Measurements from ENCODE around the gene SMTNL2.

SMTNL2 gene

DNA sequence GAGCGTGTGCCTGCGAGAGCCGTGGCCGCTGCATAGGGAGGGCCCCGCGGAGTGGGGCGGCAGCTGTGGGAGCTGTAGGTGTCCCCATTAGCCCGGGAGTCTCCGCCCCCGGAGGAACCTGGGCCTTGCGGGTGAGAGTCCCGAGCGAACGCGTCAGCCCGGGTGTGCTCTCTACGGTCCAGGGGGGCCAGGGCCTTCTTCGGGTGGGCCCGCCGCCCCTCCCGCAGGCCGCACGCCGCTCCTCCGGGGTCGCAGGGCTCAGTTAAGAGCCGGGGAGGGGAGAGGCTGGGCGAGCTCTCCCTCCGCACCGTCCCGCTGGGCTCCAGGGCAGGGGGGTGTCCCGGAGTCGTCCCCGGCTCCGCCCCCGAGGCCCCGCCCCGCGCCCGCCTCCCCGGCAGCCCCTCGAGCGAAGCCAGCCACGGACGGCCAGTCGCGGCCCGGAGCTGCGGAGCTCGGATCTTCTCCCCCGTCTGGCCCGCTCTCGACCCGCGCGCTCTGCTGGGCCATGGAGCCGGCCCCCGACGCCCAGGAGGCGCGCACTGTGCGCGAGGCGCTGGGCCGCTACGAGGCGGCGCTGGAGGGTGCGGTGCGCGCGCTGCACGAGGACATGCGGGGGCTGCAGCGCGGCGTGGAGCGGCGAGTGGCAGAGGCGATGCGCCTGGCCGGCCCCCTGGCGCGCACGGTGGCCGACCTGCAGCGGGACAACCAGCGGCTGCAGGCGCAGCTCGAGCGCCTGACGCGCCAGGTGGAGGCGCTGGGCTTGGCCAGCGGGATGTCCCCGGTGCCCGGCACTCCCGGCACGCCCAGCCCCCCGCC is at the start of gene SMTNL2:
Gene SMTNL2, plus strand, starts transcription at position 429 of the 816 bp plus-strand sequence. Its CDS starts 77 bp downstream, at position 506.
- no peak for DNase-seq

DNA sequence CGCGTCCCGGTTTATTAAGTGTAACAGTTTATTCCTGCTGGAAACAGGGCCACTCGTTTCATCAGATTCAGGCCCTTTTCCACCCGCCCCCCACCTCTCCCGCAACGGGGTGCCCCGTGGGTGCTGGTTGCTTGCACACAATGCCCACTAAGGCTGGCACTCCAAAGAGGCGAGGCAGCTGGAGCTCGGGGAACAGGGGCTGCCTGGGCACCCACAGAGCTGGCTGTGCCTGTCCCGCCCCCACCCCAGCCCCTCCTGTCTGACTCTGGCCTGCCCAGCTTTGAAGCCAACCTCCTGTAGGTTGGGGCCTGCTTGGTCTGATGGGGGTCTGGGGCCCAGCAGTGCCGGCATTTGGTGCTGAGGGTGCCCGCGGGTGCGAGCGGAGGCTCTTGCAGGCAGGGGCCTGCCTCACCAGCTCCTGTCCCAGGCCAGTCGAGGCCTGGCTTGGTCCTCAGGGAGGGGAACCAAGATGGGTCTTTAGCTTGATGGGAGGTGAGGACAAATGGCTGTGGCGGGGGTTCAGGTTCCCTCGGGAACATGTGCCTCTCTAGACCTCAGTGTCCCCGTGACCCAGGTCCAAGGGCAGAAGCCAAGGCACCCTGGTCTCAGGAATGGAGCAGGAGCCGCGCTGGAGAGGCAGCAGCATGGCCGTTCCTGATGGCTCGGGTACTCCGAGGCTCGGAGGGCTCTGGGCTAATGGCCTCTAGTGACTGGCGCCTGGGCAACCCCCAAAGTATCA is 49.2 kb upstream of the SMTNL2 start:
- DNase-seq = no peak

DNA sequence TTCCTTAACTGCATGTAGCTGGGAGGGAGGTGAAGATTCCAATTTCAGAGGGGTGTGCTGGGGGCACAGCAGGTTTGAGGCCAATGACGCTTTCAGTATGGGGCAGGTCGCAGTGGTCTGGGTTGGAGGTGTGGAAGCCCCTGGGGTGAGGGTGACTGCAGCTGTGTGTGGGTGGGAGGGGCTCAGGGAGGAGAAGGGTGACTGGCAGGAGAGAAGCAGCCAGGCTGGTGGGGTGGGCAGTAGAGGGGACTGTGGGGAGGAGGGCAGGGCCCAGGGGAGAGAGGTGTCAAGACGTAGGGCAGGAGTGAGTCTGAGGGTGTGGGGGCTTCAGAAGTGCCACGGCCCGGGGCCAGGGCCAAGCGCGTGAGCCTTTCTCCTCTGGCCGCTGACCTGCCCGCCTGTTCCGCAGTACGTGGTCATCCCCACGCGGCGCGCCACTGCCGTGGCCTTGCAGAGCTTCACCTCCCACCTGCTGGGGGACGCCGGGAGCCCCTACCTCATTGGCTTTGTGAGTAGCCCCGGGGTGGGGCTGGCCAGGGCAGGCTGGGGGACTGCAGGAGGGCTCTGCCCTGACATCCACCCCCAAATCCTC is 48.6 kb upstream of the SMTNL2 start:
- no peak for DNase-seq

DNA sequence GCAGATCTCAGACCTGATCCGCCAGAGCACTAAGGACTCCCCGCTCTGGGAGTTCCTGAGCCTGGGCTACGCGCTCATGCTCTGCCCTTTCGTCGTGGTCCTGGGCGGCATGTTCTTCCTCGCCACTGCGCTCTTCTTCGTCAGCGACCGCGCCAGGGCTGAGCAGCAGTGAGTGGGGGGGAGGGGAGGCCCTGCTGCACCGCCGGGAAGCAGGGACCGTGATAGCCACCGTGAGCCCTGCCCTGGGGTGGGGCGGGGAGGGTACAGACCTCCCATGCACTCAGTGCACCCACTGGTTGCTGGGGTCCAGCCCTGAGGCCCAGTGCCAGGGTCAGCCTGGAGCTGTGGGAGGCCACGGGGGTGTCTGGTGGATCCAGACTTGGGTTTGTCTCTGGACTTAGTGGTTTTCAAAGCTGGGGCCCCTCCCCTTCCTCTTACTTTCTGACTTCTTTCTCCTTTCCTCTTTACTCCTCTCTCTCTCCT is 48.0 kb upstream of the SMTNL2 start:
- DNase-seq = no peak

DNA sequence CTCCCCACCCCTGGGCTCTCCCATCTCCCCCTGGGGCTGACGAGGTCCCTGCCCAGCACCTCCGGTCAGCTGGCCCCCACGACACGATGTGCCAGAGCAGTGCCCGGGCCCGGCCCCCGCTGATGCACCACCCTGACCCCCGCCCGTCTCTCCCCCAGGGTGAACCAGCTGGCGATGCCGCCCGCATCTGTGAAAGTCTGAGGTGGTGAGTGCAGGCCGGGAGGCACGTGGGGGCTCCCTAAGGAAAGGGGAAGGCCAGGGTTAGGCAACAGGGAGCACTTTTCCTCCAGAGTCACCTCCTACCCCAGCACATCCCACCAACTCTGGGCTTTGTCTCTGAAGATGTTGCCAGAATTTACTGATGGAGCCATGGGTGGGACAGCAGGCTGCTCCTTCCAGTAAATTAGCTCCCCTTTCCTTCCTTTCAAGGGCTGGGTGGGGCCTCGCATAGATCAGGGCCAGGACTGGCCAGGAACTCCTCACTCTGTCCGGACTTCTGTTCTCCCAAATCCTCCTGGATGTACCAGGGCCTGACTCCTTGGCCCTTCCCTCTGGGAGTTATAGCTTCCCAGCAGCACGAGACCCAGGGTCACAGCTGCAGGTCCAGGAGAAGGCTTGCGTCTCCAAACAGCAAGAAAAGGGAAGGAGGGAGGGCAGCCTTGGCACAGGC is 47.5 kb upstream of the SMTNL2 start:
- DNase-seq = peak; percentile 42 to 49

DNA sequence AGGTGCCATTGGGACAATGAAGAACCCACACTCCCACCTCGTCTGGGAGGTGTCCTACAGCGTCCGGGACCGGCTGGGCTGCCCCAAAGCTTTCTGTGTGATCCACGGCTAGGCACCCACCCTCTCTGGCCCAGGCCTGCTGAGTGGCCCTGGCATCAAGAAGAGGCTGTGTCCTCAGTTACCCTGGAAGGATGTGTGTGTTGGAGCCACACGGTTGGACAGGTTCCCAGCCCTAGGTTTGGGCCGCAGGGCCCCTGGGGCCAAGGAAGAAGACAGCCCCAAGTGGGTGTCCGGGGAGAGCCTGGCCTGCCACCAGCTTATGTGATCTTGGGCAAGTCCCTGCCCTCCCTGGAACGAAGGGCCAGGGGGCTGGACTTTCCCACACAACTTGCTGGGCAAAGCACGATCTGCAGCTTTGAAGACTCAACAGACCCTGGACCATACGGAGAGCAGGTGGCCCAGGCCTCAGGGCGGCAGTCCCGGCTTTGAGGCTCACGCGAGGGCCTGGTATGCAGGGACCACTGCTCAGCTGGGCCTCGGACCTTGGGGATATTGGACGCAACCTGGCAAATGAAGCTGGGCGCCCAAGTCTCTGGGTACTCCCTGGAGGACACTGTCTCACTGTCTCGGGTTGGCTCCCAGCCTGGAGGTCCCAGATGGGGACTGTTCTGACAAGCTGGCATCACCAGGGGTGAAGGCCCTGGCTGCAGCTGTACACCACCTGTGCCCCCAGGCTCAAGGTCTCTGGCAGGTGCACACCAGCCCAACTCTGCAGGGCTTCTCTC is 46.7 kb upstream of the SMTNL2 start:
- DNase-seq = no peak

DNA sequence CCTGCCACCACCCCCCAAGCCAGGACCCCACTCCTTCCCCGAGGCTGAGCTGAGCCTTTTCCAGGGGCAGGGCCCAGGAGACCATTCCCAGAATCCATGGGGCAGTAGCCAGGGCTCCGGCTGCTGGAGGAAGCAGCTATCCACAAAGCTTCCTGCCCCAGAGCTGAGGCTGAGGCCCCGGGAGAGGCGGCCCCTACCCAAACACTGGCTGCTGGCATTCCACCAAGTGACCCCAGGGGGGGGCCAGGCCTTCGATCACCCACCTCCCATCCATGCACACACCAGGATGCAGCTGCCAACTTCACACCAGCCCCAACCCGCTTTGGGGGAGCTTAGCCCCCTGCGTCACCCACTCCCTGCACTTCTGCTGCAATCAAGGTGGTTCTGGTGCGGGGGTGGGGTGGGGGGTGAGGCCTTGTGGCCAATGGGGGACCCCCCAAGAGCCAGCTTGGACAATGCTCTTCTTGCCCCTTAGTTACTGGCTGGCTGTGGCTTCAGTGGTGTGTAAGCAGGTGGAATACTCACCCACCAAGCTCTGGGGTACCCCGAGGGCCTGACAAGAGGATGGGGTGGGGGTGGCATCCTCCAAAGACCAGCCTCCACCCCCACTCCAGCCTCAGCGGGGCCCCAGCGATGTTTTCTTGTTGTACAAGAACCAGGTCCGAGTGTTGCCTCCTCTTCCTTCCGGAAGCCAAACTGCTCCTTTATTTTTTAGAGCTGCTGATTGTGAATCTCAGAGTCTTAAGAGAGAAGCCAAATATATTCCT is 45.9 kb upstream of the SMTNL2 start:
- no peak for DNase-seq

DNA sequence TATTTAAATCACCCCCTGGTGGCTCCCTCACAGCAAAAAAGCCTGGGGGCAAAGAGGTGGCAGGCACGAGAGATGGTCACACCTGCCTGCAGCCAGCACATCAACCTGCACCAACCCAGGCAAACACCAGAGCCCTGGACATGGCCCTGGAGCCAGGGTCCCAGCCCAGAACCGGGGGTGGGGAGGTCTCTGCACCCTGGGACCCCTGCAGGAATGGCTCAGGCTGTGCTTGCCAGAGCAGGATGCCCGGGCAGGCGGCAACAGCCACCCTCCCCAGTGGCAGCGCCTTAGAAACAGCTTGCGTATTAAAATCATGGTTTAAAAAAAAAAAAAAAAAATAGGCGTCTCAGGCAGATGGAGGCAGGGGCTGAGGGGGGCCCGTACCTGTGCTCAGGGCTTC is 45.3 kb upstream of the SMTNL2 start:
- DNase-seq = no peak

DNA sequence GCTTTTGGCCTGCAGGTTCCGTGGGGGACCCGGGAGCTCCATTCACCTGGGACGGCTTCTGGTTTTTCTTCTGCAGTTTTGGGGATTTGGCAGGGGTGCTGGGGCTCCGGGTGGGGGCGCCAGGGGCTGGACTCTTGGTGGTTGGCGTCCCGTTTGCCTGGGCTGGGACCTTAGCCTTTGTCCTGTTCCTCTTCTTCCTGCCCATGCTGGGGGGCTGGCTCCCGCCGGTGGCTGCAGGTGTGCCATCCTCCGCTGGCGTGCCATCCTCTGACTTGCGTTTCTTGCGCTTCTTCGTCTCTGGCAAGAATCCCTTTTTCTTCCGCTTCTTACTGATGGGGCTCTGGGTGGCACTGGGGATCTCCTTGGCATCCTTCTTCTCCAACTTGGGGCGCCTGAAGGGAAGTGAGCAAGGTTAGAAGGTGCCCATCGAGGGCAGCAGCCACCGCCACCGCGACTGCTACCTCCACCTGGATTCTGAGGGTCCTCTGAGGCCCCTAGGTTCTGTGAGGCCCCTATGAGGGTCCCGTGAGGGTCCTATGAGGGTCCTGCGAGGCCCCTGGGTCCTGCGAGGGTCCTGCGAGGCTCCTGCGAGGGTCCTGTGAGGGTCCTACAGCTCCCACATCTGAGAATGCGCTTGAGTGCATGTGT is 44.6 kb upstream of the SMTNL2 start:
- DNase-seq = no peak

DNA sequence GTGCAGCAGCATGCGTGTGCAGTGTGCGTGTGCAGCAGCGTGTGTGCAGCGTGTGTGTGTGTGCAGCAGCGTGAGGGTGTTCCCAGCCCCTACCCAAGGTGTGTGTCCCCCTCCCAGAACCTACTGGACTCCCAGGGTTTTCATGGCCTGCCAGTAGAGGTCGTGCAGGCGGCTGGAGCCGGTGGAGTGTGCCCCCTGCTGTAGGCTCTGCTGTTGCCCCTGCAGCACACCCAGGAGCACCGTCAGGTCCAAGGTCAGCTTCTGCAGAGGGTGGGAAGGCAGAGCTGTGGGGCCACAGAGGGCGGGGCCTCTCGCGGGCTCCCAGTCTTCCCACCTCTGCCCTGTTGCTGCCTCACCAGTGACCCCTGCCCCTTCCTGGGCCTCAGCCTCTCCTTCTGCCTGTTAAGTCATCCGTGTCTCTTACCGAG is 44.1 kb upstream of the SMTNL2 start:
- DNase-seq = no peak

DNA sequence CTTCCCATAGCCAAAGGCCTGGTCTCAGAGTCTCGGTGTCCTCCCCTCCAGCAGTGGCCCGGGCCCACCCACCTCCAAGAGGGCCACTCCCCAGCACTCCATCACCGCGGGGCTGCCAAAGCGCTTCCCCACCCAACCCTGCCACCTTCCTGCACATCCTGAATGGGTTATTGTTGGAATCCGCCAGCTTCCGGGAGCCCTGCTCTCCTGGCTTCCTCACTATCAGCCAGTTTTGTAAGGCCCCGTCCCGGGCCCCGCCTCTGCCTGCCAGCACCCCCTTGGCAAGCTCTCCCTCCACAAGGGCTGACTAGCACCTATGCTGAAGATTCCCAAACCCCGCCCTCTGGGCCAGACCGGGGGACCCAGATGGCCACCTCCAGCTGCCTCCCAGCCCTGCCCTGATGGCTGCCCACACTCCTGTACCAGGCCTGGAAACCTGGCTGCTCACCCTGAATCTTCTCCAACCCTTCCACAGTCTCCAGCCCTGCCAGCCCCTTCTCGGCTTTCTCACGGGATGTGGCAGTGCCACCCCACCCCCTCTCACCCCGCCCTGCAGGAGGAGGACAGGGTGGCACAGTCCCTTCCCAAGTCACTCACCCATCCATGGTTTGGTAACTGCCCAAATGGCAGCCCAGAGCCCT is 43.5 kb upstream of the SMTNL2 start:
- no peak for DNase-seq

DNA sequence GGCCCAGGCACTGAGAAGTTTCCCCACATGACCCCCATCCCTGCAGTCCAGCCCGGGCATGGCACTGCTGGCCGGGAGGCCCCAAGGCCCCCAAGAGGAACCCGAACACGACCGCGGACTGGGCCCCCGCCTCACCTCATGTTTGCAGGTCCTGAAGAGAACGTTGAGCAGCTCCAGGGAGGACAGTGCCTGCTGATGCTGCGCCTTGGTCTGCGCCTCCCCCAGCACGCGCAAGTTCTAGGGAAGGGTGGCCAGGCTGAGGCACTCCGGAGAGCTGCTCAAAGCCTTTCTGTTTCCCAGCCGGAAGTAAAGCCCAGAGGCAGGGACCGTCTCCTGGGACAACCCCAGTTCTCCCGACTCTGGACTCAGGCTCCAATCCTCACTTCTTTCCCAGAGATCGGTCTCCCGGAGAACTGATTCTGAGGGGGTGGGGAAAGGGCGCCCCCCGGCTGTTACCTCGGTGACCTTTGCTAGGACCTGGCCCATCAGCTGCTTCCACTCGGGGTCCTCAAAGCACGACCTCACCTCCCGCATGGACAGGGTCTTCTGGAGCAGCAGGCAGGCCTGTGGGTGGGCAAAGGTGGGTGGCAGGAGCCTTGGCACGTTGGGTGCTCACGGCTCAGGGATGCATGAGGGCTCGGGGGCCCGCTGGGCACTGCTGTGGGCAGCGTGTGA is 42.9 kb upstream of the SMTNL2 start:
- DNase-seq = no peak

DNA sequence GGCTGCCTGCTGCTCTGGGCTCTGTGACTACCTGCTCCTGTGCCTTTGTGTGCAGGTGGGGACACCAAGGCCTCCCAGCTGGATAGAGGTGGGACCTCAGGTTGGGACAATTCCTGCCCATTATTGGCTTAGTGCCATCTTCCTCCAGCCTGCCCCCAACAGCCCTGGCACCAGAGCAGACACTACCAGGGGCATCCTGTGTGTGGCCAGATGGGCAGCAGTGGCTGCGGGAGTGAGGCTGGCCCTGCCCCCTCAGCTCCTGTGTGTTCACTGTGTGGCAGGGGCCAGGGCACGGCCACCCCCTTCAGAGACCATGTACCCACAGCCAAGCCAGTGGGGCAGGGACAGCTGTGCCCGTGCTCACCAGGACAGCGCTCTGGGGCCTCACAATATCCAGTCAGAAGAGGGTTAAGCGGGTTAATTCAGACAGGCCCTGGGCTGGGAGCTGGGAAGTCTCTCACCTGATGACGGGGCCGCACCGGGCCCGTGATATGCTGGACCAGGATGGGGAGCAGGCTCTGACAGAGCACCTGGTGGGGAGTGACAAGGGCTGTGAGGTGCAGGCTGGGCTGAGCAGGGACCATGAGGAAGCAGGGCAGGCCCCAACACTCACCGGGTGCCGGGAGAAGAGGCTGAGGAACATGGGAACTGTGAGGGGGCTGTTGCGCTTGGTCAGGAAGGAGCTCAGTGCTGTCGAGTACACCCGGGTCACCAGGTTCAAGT is 42.2 kb upstream of the SMTNL2 start:
- no peak for DNase-seq

DNA sequence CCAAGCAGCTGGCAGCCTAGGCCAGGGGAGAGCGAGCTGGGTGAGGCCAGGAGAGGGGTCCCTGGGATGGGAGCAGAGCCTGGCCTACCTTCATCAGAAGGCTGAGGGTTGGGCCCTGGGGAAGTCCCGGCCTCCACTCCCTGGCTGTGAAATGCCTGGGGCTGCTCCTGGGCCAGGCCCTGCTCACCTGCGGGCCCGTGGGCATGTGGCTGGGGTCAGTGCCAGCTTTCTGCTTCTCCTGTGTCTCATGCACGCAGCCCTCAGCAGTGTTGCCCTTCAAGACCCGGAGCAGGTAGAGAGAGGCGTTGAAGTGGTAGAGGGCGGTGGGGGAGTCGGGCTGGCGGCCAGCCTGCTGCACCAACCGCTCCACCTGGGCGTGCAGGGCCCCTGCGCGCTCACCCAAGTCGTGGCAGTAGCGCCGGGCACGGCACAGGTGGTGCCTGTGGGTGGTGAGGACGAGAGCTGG is 41.6 kb upstream of the SMTNL2 start:
- DNase-seq = no peak

DNA sequence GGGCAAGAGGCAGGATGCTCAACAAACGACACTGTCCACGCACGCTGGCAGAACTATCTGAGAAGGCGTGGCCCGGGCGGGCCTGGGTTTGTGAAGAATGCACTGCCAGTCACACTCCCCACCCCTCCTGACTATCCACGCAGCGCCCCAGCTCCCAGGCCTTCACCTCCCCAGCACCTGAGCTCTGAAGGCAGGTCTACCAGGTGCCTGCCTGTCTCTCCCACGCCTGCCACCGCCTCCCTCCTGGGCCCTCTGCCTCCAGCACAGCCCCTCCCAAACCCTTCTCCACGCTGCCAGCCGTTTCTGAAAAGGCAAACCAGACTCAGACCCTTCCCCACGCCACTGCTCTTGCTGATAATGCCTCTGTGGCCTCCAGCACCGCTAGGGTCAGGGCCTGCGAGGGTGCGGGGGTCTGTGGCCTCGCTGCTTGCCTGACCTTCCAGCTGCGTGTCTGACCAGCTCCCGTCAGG is 40.7 kb upstream of the SMTNL2 start:
- DNase-seq = no peak

DNA sequence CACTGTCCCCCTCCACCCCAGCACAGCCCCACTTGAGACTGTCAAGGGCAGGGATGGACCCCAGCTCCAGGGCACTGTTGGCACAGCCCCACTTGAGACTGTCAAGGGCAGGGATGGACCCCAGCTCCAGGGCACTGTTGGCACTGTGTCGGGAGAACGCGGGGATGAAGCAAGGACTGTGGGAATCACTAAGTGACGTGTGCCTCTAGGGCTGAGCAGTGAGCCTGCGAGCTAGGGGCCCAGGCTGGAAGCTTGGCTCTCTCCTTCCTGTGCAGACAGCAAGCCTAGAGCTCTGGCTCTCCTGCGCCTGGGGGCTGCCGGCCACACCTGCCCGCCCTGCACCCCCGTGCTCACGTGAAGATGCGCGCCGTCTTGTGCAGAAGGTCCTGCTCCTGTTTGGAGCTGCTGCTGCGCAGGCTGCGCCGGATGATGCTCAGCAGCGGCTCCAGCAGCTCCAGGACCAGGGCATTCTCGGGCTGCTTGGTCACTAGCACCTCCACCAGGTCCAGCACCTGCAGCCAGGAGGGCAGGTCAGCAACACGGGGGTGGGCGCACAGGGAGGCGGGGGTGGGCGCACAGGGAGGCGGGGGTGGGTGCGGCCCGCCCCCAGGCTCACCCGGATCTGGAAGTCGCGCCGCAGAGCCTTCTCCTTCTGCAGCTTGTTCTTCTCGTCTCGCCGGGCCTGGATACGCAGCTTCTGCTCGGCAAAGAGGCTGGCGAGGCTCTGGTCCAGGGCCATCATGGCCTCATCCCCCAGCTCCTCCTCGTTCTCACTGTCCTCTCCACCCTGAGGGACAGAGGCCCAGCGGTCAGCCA is 40.0 kb upstream of the SMTNL2 start:
- no peak for DNase-seq

DNA sequence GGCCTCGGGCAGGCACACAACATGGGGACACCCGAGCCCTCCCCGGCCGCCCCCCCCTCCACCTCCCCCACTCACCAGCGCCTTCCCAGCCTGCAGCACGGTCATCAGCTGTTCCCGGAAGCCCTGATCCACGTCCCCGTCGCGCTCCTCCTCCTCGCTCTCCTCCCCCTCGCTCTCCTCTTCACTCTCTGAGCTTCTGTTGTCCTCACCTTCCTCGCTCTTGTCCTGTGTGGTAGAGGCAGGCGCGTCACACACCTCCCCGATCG is 39.4 kb upstream of the SMTNL2 start:
- no peak for DNase-seq
